OCI-LY7 (cell line): ENCODE results near the gene ICAM5.

Experiments
- CTCF ChIP-seq: fragments of 200-600 bp; sonication (generic); conservative IDR thresholded peaks from 2 replicates; pipeline ENCODE4 v1.5.1; 2014; ENCODE audit warnings: mild to moderate bottlenecking, antibody characterized with exemption, low read length, moderate library complexity, mixed read lengths
- EZH2phosphoT487 ChIP-seq: fragments of 200-600 bp; sonication (generic); IDR thresholded peaks from 2 replicates; pipeline ENCODE4 v1.6.1; 2018; ENCODE audit warnings: low read depth, borderline replicate concordance, mild to moderate bottlenecking, mixed run types, antibody characterized with exemption, low read length, moderate library complexity, mixed read lengths

GRCh38 chr19:10256551-10256950 is 33.2 kb upstream of the ICAM5 start:
- no peak for TF ChIP-seq CTCF
- TF ChIP-seq EZH2phosphoT487: no peak
